Epithelial cell of proximal tubule (primary cell): ENCODE data around the gene PDGFD. TPM values are rescaled to one million over a fixed set of nuclear protein-coding genes. Genes with fewer than 3 reads are reported as not detected.
A peak's percentile ranks its signal among the peaks of the same experiment; 100 is the strongest.

Experiments
- DNase-seq: peaks from one replicate; pipeline ENCODE4 v3.0.0-alpha.2; 2011; ENCODE audit warnings: low read depth
- H3K4me3 ChIP-seq: 2 replicates; pipeline ENCODE4 v1.5.1; 2011; ENCODE audit warnings: low read depth, mild to moderate bottlenecking, low read length
- total RNA-seq: library from RNA; depleted of rRNA; stranded (reverse); fragments of >200 nt; gene quantifications from 2 replicates; pipeline ENCODE4 v1.2.3, GENCODE V29; 2015
- TF ChIP-seq, protein P1 (sequence below): conservative IDR thresholded peaks from 2 replicates; pipeline ENCODE4 v1.5.1; 2012; ENCODE audit warnings: low read depth, mild to moderate bottlenecking, low read length

PDGFD gene
- total RNA-seq, 1 donor from 2014 or later = 3.4 TPM

DNA sequence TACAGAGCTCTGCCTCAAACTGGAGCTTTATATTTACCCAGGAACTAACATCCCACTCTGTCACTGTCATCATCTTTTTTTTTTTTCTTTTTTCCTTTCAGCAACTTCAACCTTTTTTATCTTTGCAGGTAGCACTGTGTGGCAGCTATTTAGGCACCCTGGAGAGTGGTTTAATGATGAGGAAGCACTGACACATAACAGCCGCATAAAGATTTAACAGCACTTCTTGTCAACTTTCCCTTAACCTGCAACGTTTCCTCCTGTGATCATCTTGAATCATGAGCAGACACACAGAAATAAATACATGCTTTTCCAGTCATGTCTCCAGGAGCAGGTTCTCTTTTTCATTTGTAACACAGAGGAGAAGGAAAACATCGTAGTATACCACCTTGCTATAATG lies 34.8 kb downstream of the PDGFD start:
- TF ChIP-seq, protein P1, sequence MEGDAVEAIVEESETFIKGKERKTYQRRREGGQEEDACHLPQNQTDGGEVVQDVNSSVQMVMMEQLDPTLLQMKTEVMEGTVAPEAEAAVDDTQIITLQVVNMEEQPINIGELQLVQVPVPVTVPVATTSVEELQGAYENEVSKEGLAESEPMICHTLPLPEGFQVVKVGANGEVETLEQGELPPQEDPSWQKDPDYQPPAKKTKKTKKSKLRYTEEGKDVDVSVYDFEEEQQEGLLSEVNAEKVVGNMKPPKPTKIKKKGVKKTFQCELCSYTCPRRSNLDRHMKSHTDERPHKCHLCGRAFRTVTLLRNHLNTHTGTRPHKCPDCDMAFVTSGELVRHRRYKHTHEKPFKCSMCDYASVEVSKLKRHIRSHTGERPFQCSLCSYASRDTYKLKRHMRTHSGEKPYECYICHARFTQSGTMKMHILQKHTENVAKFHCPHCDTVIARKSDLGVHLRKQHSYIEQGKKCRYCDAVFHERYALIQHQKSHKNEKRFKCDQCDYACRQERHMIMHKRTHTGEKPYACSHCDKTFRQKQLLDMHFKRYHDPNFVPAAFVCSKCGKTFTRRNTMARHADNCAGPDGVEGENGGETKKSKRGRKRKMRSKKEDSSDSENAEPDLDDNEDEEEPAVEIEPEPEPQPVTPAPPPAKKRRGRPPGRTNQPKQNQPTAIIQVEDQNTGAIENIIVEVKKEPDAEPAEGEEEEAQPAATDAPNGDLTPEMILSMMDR = no peak
- no peak for DNase-seq
- H3K4me3 ChIP-seq = no peak overlapping the region

DNA sequence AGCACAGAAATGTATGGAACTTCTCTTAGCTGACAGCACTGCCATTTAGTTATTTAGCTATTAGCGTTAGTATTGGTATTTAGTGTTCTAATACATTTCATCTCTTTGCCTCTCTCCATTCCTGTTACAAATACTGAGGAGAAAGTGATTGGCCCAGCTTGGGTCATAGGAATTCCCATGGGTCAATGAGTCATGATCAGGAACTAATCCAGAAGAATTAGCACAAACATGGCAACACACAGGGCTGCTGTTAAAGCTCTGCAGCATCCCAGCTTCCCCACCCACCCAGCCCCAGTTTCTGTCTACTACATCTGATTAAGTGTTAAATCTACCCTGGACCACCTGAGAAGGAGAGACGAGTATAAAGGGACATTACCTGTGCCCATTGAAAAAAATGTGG lies 36.1 kb downstream of the PDGFD start:
- no peak overlapping the region for H3K4me3 ChIP-seq
- DNase-seq = no peak
- TF ChIP-seq, protein P1 = no peak

DNA sequence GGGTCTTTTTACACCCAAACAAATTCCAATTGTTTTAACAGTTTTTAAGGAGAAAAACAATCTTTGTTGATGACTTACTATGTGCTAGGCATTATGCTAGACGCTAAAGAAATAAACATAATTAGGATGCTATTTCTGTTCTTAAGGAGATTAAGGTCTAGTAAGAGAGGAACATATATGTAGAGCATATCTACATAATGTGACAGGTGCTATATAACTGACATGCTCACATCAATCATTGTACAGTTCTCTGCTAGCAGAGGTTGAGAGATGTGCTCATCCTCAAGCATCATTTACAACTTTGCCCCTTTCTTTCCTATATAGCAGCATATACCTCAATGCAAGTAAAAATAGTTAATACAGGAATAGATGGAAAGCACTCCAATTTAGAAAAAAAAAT lies 37.5 kb downstream of the PDGFD start:
- DNase-seq = no peak
- no peak overlapping the region for H3K4me3 ChIP-seq
- TF ChIP-seq, protein P1 = no peak

DNA sequence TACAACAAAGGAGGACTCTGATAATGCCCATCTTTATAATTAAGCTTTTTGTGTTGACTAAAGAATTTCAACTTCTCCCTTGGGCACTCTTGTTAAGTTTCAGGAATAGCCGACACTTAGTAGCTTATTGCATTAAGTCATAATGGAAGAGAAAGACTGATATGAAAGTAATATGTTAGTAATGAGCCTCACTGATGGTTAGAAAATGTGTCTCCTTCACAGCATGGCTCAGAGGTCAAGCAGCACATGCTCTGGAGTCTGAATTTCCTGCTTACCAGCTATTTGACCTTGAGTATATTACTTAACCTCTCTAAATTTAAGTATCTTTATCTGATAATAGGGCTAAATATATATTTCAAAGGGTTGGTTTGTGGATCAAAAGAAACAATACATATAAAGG lies 39.0 kb downstream of the PDGFD start:
- DNase-seq = no peak
- TF ChIP-seq, protein P1 = no peak
- no peak overlapping the region for H3K4me3 ChIP-seq

DNA sequence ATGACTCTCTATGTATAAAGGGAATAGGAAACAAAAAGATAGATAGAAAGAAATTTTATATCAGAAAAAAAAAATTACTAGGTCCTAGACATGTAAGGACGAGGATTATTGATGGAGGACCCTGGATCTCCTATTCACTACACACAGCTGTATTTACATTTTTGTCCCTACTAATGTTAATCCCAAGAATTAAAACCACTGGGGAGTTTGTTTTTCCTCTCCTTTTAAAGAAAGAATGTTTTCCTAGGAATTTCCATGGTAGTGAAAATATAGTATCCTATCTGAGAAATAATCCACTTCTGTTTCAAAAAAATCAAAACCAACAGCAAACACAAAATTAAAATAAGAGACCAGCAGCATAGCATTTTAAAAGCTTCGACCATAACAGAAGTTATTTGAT lies 41.1 kb downstream of the PDGFD start:
- no peak for DNase-seq
- TF ChIP-seq, protein P1 = no peak
- H3K4me3 ChIP-seq = no peak overlapping the region

DNA sequence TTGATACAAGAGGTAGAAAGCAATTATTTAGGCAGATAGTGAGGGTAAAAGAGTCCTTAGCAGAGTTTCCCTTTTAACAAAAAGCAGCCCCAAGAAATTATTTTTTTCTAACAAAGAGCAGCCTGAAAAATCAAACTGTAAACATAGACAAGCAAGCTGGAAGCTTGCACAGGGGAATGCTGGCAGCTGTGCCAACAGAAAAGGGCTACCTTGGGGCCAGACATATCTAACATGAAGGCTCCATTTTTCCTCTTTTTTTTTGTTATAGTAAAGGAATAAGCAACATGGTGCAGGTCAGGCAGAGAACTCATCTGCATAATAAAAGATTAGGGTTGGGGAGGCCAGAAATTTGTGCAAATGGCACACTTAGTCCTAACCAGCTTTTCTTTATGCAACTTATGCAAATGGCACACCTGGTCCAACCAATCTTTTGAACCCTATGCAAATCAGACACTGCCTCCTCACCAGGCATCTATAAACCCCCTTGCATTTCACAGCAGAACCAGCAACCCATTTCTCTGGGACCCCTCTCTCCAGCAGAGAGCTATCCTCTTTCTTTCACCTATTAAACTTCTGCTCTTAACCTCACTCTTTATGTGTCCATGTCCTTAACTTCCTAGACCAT lies 41.8 kb downstream of the PDGFD start:
- H3K4me3 ChIP-seq = no peak overlapping the region
- TF ChIP-seq, protein P1 = no peak
- DNase-seq = no peak

DNA sequence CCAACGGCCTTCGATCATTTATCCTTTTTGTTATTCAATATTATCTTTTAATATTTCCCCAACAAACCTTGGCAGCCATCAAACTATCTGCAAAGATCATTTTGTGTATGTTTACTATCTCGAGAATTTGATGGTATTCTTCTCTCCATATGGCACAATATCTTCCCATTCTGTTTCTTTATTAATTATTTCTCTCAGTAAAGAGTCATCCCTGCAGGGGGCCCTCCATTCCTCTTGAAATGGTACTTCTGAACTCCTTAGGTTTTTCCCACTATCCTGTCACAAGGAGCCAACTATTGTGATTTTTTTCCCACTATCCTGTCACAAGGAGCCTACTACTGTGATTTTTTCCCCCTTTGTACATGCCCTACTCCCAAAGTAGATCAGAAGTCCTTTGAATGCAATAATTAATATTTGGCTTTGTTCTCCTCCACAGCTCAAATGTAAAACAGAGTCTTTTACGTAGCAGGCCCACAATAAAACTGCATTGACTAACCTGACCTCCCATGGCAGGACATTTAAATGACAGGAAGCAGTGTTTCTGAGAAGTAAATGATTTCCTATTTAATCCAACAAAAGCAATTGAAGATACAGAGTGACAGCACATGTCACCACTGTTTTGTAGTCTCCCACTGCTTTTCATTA lies 43.3 kb downstream of the PDGFD start:
- TF ChIP-seq, protein P1 = peak; percentile 2
- H3K4me3 ChIP-seq = no peak overlapping the region
- DNase-seq = no peak
